ENCODE results near the gene CHID1. TPM values are rescaled to one million over a fixed set of nuclear protein-coding genes. Genes with fewer than 3 reads are reported as not detected.

The CHID1 gene
- total RNA-seq, 1 donor from 2014 or later: 72.9 TPM

GRCh38 chr11:867856-868358 is 42.7 kb downstream of the CHID1 start:
- no peaks in the 10 kb centered on the region for H3K9me3 ChIP-seq
- no peak overlapping the region for H3K27ac ChIP-seq
- TF ChIP-seq POLR2A (IDR thresholded peaks at IDR 0.05) (no peak), POLR2AphosphoS5 (IDR thresholded peaks at IDR 0.05; ENCODE audit: insufficient read depth in 1 of 2, low read depth in 1 of 2) (no peak), CTCF (IDR thresholded peaks at IDR 0.05) (no peak)
- DNase-seq (ENCODE audit: extremely low spot score in 2 of 2): no peak
- H3K27me3 ChIP-seq: no peaks in the 10 kb centered on the region
- intact Hi-C loops (cut with DNase I): no loop called here
- H3K36me3 ChIP-seq: peaks cover 0 to 8% of the 10 kb centered on the region in 2 donors
- no peaks in the 10 kb centered on the region for H3K4me1 ChIP-seq
- no peak overlapping the region for H3K4me3 ChIP-seq

- peaks cover 12% of the 10 kb centered on the region for H3K4me1 ChIP-seq
- TF ChIP-seq CTCF (IDR thresholded peaks at IDR 0.05) (no peak), POLR2A (IDR thresholded peaks at IDR 0.05) (no peak), POLR2AphosphoS5 (IDR thresholded peaks at IDR 0.05; ENCODE audit: insufficient read depth in 1 of 2, low read depth in 1 of 2) (no peak)
- H3K9me3 ChIP-seq: no peaks in the 10 kb centered on the region
- H3K27me3 ChIP-seq: no peaks in the 10 kb centered on the region
- H3K4me3 ChIP-seq: no peak overlapping the region
- intact Hi-C loops (cut with DNase I): no loop called here
- H3K36me3 ChIP-seq: peaks cover 0 to 12% of the 10 kb centered on the region in 2 donors
- no peak overlapping the region for H3K27ac ChIP-seq
- no peak for DNase-seq (ENCODE audit: extremely low spot score in 2 of 2)
Observed at GRCh38 chr11:866481-866880, 44.1 kb downstream of the CHID1 start.

- intact Hi-C loops (cut with DNase I): no loop called here
- TF ChIP-seq POLR2AphosphoS5 (IDR thresholded peaks at IDR 0.05; ENCODE audit: insufficient read depth in 1 of 2, low read depth in 1 of 2) (no peak), POLR2A (IDR thresholded peaks at IDR 0.05) (no peak), CTCF (IDR thresholded peaks at IDR 0.05) (no peak)
Observed at GRCh38 chr11:865462-866430, 44.9 kb downstream of the CHID1 start.

GRCh38 chr11:864898-865297 is 45.7 kb downstream of the CHID1 start:
- peaks cover 0 to 12% of the 10 kb centered on the region in 2 donors for H3K36me3 ChIP-seq
- TF ChIP-seq POLR2AphosphoS5 (IDR thresholded peaks at IDR 0.05; ENCODE audit: insufficient read depth in 1 of 2, low read depth in 1 of 2): no peak
- no peak for TF ChIP-seq POLR2A (IDR thresholded peaks at IDR 0.05)
- TF ChIP-seq CTCF (IDR thresholded peaks at IDR 0.05): no peak
- intact Hi-C loops (cut with DNase I): no loop called here

More at GRCh38 chr11:865462-866430, 44.9 kb downstream of the CHID1 start:
- Histone ChIP-seq H3K4me3 (no peak overlapping the region), H3K4me1 (peaks cover 12% of the 10 kb centered on the region), H3K9me3 (no peaks in the 10 kb centered on the region), H3K36me3 (peaks cover 0 to 12% of the 10 kb centered on the region in 2 donors), H3K27me3 (no peaks in the 10 kb centered on the region), H3K27ac (no peak overlapping the region)
- DNase-seq (ENCODE audit: extremely low spot score in 2 of 2): no peak

More at GRCh38 chr11:864898-865297, 45.7 kb downstream of the CHID1 start:
- Histone ChIP-seq H3K4me3 (no peak overlapping the region), H3K9me3 (no peaks in the 10 kb centered on the region), H3K4me1 (peaks cover 17% of the 10 kb centered on the region), H3K27me3 (no peaks in the 10 kb centered on the region), H3K27ac (no peak overlapping the region)
- no peak for DNase-seq (ENCODE audit: extremely low spot score in 2 of 2)
